Panc1 (cell line): ENCODE results near the gene UROD. TPM values are rescaled to one million over a fixed set of nuclear protein-coding genes. Genes with fewer than 3 reads are reported as not detected.

ENCODE experiments used
- ATAC-seq: fragments of 200-7000 bp; cut with Tn5 transposase; 2 replicates; pipeline ENCODE4 v1.9.1; 2020; ENCODE audit warnings: mild to moderate bottlenecking, moderate library complexity
- BruUV-seq: library from RNA; stranded (reverse); fragments of 400-500 nt; replicated peaks from 2 replicates; lab custom pipeline; 2021; lab: Mats Ljungman, UMichigan
- CTCF ChIA-PET: fragments of 300-600 bp; sonication (Branson Sonifier 250); formaldehyde crosslinking; loops from one replicate; lab custom pipeline; 2022; ENCODE audit warnings: antibody characterized with exemption; lab: Charles Lee
- POLR2A ChIA-PET: fragments of 300-600 bp; sonication (Branson Sonifier 250); formaldehyde crosslinking; loops from one replicate; lab custom pipeline; 2022; ENCODE audit warnings: antibody characterized with exemption; lab: Charles Lee
- DNase-seq: peaks from one replicate; pipeline ENCODE4 v3.0.0-alpha.2; 2010; ENCODE audit warnings: low read depth, low spot score
- H3K27ac ChIP-seq: 2 replicates; pipeline ENCODE4 v1.5.1; 2011; ENCODE audit warnings: mild to moderate bottlenecking, low read length, inconsistent platforms
- H3K27me3 ChIP-seq: fragments of 200-500 bp; sonication (Bioruptor generic); 2 replicates; pipeline ENCODE4 v1.6.0; 2014; ENCODE audit warnings: low read length, inconsistent platforms; ENCODE audit not compliant: control insufficient read depth, insufficient read depth
- H3K36me3 ChIP-seq: fragments of 200-500 bp; sonication (Bioruptor generic); 2 replicates; pipeline ENCODE4 v1.5.1; 2014; ENCODE audit warnings: inconsistent platforms, mild to moderate bottlenecking, low read length, moderate library complexity; ENCODE audit not compliant: control insufficient read depth, insufficient read depth
- H3K4me1 ChIP-seq: 2 replicates; pipeline ENCODE4 v1.5.1; 2011; ENCODE audit warnings: inconsistent platforms, mild to moderate bottlenecking, low read length, moderate library complexity; ENCODE audit not compliant: control insufficient read depth, insufficient read depth
- H3K4me3 ChIP-seq, 2 experiments: 2 replicates each; pipeline ENCODE4 v1.5.1; 2011 to 2012; ENCODE audit warnings: low read depth in 2 of 2, low read length in 2 of 2, mild to moderate bottlenecking in 2 of 2, inconsistent platforms in 1 of 2, moderate library complexity in 1 of 2
- H3K9me3 ChIP-seq: fragments of 200-500 bp; sonication (Bioruptor generic); 2 replicates; pipeline ENCODE4 v1.5.1; 2014; ENCODE audit warnings: low read depth, mild to moderate bottlenecking, inconsistent platforms, low read length, moderate library complexity; ENCODE audit not compliant: control insufficient read depth, insufficient read depth
- POLR2AphosphoS5 ChIP-seq: IDR thresholded peaks from 2 replicates; pipeline ENCODE4 v1.6.1; 2012; ENCODE audit warnings: mild to moderate bottlenecking, low read depth, low read length, moderate library complexity
- SIN3A ChIP-seq: IDR thresholded peaks from 2 replicates; pipeline ENCODE4 v1.6.1; 2012; ENCODE audit warnings: low read depth, mild to moderate bottlenecking, low read length, moderate library complexity, borderline replicate concordance; ENCODE audit not compliant: insufficient read depth
- TCF7L2 ChIP-seq: IDR thresholded peaks from 2 replicates; pipeline ENCODE4 v1.6.1; 2011; ENCODE audit warnings: mild to moderate bottlenecking, low read depth, low read length, inconsistent platforms
- in situ Hi-C: cut with HindIII; loops from 2 replicates; pipeline ENCODE4 v1.10.0; 2016; ENCODE audit warnings: low sequenced_read_pairs, low pct_unique_long_range_greater_than_20kb
- intact Hi-C: fragments of 100-400 bp; cut with micrococcal nuclease; formaldehyde crosslinking; loops from one replicate; pipeline ENCODE4 v1.10.0; 2022; ENCODE audit not compliant: unreplicated experiment
- total RNA-seq: library from RNA; stranded (reverse); gene quantifications from one replicate; pipeline ENCODE4 v1.2.1, GENCODE V29; 2021; ENCODE audit not compliant: unreplicated experiment
- TF ChIP-seq, protein P1 (sequence below): fragments of 450-650 bp; IDR thresholded peaks from 2 replicates; pipeline ENCODE4 v1.5.1; 2017; ENCODE audit warnings: mild to moderate bottlenecking
- TF ChIP-seq, protein P2 (sequence below), 2 experiments: IDR thresholded peaks; 2 replicates each; pipeline ENCODE4 v1.6.1; 2011 to 2012; ENCODE audit warnings: low read depth in 2 of 2, control low read depth in 1 of 2, low read length in 1 of 2, mild to moderate bottlenecking in 1 of 2, moderate library complexity in 1 of 2; ENCODE audit not compliant: insufficient read depth in 1 of 2

The UROD gene
- total RNA-seq, 1 experiment from 2014 or later: 76.8 TPM

GRCh38 chr1:44964396-44964795, 47.7 kb upstream of the UROD start:
- Histone ChIP-seq H3K36me3 (no peaks in the 10 kb centered on the region), H3K27ac (no peak overlapping the region), H3K4me1 (no peaks in the 10 kb centered on the region), H3K27me3 (no peaks in the 10 kb centered on the region), H3K9me3 (no peaks in the 10 kb centered on the region), H3K4me3 (no peak overlapping the region)
- TF ChIP-seq, protein P1, sequence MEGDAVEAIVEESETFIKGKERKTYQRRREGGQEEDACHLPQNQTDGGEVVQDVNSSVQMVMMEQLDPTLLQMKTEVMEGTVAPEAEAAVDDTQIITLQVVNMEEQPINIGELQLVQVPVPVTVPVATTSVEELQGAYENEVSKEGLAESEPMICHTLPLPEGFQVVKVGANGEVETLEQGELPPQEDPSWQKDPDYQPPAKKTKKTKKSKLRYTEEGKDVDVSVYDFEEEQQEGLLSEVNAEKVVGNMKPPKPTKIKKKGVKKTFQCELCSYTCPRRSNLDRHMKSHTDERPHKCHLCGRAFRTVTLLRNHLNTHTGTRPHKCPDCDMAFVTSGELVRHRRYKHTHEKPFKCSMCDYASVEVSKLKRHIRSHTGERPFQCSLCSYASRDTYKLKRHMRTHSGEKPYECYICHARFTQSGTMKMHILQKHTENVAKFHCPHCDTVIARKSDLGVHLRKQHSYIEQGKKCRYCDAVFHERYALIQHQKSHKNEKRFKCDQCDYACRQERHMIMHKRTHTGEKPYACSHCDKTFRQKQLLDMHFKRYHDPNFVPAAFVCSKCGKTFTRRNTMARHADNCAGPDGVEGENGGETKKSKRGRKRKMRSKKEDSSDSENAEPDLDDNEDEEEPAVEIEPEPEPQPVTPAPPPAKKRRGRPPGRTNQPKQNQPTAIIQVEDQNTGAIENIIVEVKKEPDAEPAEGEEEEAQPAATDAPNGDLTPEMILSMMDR: no peak
- TF ChIP-seq SIN3A (no peak), POLR2AphosphoS5 (no peak), TCF7L2 (no peak)
- TF ChIP-seq, protein P2, sequence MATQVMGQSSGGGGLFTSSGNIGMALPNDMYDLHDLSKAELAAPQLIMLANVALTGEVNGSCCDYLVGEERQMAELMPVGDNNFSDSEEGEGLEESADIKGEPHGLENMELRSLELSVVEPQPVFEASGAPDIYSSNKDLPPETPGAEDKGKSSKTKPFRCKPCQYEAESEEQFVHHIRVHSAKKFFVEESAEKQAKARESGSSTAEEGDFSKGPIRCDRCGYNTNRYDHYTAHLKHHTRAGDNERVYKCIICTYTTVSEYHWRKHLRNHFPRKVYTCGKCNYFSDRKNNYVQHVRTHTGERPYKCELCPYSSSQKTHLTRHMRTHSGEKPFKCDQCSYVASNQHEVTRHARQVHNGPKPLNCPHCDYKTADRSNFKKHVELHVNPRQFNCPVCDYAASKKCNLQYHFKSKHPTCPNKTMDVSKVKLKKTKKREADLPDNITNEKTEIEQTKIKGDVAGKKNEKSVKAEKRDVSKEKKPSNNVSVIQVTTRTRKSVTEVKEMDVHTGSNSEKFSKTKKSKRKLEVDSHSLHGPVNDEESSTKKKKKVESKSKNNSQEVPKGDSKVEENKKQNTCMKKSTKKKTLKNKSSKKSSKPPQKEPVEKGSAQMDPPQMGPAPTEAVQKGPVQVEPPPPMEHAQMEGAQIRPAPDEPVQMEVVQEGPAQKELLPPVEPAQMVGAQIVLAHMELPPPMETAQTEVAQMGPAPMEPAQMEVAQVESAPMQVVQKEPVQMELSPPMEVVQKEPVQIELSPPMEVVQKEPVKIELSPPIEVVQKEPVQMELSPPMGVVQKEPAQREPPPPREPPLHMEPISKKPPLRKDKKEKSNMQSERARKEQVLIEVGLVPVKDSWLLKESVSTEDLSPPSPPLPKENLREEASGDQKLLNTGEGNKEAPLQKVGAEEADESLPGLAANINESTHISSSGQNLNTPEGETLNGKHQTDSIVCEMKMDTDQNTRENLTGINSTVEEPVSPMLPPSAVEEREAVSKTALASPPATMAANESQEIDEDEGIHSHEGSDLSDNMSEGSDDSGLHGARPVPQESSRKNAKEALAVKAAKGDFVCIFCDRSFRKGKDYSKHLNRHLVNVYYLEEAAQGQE (IDR thresholded peaks at IDR 0.05; ENCODE audit: insufficient read depth in 1 of 2, low read depth in 2 of 2, low read length in 1 of 2): no peak
- DNase-seq (no peak), ATAC-seq (no peak)
- in situ Hi-C loops (no loop called here), intact Hi-C loops (no loop called here)
- no TSS peak for BruUV-seq
- ChIA-PET POLR2A (no interaction called here), CTCF (no interaction called here)

DNA sequence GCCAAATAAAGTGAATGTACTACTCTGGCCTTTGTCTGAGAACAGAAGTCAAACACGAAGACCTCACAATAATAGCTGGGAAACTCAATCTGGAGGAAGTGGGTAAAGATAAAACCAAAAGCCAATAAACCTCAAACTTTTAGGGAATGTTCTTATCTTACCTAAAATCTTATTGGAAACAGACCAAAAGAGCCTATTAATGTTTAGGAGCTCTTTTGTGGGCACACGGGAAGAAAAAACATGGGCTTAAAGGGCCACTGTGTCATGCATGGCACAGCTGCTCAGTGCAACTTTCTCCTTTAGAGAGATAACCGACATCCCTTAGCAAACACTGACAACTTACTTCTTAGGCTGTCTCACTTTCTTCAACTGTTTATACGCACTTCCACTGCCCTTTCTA, 41.7 kb upstream of the UROD start:
- intact Hi-C loops: no loop called here
- no TSS peak for BruUV-seq
- ATAC-seq (peak; percentile 75; the same call in 1 of the 2 replicates), DNase-seq (no peak)
- H3K4me3 ChIP-seq: no peak overlapping the region
- no peaks in the 10 kb centered on the region for H3K27me3 ChIP-seq
- POLR2A ChIA-PET: no interaction called here
- no peaks in the 10 kb centered on the region for H3K9me3 ChIP-seq
- in situ Hi-C loops: no loop called here
- H3K27ac ChIP-seq: no peak overlapping the region
- H3K4me1 ChIP-seq: peaks cover 7% of the 10 kb centered on the region
- TF ChIP-seq, protein P1: no peak
- TF ChIP-seq POLR2AphosphoS5 (no peak), TCF7L2 (no peak), SIN3A (no peak)
- CTCF ChIA-PET: no interaction called here
- no peaks in the 10 kb centered on the region for H3K36me3 ChIP-seq
